Lung (tissue), 12 donors: ENCODE measurements around the gene MED7. TPM values are rescaled to one million over a fixed set of nuclear protein-coding genes. Genes with fewer than 3 reads are reported as not detected.

Experiments used
- ATAC-seq: fragments of 200-7000 bp; cut with Tn5 transposase; one replicate; pipeline ENCODE4 v1.9.1; 2020; ENCODE audit warnings: moderate number of reproducible peaks; ENCODE audit not compliant: insufficient read depth, low FRiP score
- DNase-seq, 3 donors: peaks; one replicate each; pipeline ENCODE4 v3.0.0-alpha.2; 2013 to 2017
- H3K27ac ChIP-seq, 2 donors: one replicate each; pipeline ENCODE4 v1.5.1; 2013; ENCODE audit warnings: mild to moderate bottlenecking in 2 of 2, moderate library complexity in 2 of 2, control low read depth in 1 of 2, inconsistent platforms in 1 of 2, low read depth in 1 of 2, low read length in 1 of 2
- H3K27me3 ChIP-seq, 3 donors: one replicate each; pipeline ENCODE4 v1.5.1; 2013; ENCODE audit warnings: low read length in 2 of 3; ENCODE audit not compliant: control insufficient read depth in 3 of 3, insufficient read depth in 3 of 3
- H3K36me3 ChIP-seq, 4 donors: one replicate each; pipeline ENCODE4 v1.5.1; 2013; ENCODE audit warnings: low read length in 4 of 4, mild to moderate bottlenecking in 1 of 4, moderate library complexity in 1 of 4; ENCODE audit not compliant: control insufficient read depth in 4 of 4, insufficient read depth in 4 of 4
- H3K4me1 ChIP-seq, 5 donors: one replicate each; pipeline ENCODE4 v1.5.1; 2013; ENCODE audit warnings: low read length in 5 of 5, mild to moderate bottlenecking in 2 of 5, moderate library complexity in 1 of 5; ENCODE audit not compliant: control insufficient read depth in 5 of 5, insufficient read depth in 5 of 5
- H3K4me3 ChIP-seq: one replicate; pipeline ENCODE4 v1.5.1; 2013; ENCODE audit warnings: mild to moderate bottlenecking, control low read depth, moderate library complexity
- H3K9ac ChIP-seq, 2 donors: one replicate each; pipeline ENCODE4 v1.5.1; 2013; ENCODE audit warnings: low read length in 2 of 2, control low read depth in 1 of 2; ENCODE audit not compliant: insufficient read depth in 1 of 2
- H3K9me3 ChIP-seq, 4 donors: one replicate each; pipeline ENCODE4 v1.5.1; 2013; ENCODE audit warnings: low read length in 3 of 4, mild to moderate bottlenecking in 1 of 4, moderate library complexity in 1 of 4; ENCODE audit not compliant: control insufficient read depth in 4 of 4, insufficient read depth in 3 of 4
- CTCF ChIP-seq: IDR thresholded peaks from 2 replicates; pipeline ENCODE4 v1.5.1; 2012; ENCODE audit warnings: mild to moderate bottlenecking; ENCODE audit errors: control extremely low read depth, extremely low read depth
- WGBS, 2 donors: extraction: QIAGEN DNeasy Blood & Tissue Kit; methylation state at CpG; one replicate each; pipeline ENCODE4 v1.1.7; 2013; 5-methylcytosine and 5-hydroxymethylcytosine counted together
- polyA plus RNA-seq, 2 donors: library from polyadenylated mRNA; stranded (reverse); fragments of 200-250 nt; gene quantifications; one replicate each; pipeline ENCODE4 v1.2.1, GENCODE V29; 2013
- total RNA-seq, 2 donors: library from RNA; depleted of rRNA in 1 of 2; stranded (reverse); fragments of >200 nt in 1 of 2; gene quantifications; one replicate each; pipeline ENCODE4 v1.2.1, GENCODE V29; 2014 to 2021
- donor health status: control.
- donor health status: control.
- donor health status: Bipolar disorder and iron deficiency.
- donor health status: healthy.
- donor health status: DM: yes; HTN: yes; CAD: no.

The MED7 gene
- total and polyA plus RNA-seq, 4 donors = 9.3 to 16.1 (median 12.9) TPM

GRCh38 chr5:157177953-157178352, 35.3 kb upstream of the MED7 start:
- no peaks in the 10 kb centered on the region for H3K9me3 ChIP-seq
- no peaks in the 10 kb centered on the region for H3K27me3 ChIP-seq
- no peak overlapping the region for H3K4me3 ChIP-seq
- DNase-seq (no peak), ATAC-seq (no peak)
- no peak for TF ChIP-seq CTCF
- no peaks in the 10 kb centered on the region for H3K36me3 ChIP-seq
- no peak overlapping the region for H3K9ac ChIP-seq
- no peaks in the 10 kb centered on the region for H3K4me1 ChIP-seq
- WGBS, 2 donors = 62 to 73% methylated on average over 6 of the region's 6 CpGs
- no peak overlapping the region for H3K27ac ChIP-seq

GRCh38 chr5:157175071-157175612, 32.5 kb upstream of the MED7 start:
- H3K9me3 ChIP-seq = no peaks in the 10 kb centered on the region
- no peak overlapping the region for H3K4me3 ChIP-seq
- no peak for ATAC-seq
- H3K27ac ChIP-seq = no peak overlapping the region
- no peaks in the 10 kb centered on the region for H3K36me3 ChIP-seq
- H3K9ac ChIP-seq = no peak overlapping the region
- no peaks in the 10 kb centered on the region for H3K27me3 ChIP-seq
- H3K4me1 ChIP-seq = no peaks in the 10 kb centered on the region
- TF ChIP-seq CTCF = no peak
- 88 to 89% methylated on average over 8 of the region's 8 CpGs for WGBS, 2 donors
- DNase-seq = no peak

GRCh38 chr5:157172403-157172802, 29.7 kb upstream of the MED7 start:
- Histone ChIP-seq H3K9me3 (no peaks in the 10 kb centered on the region), H3K9ac (no peak overlapping the region), H3K27ac (no peak overlapping the region), H3K4me3 (no peak overlapping the region), H3K36me3 (no peaks in the 10 kb centered on the region), H3K4me1 (no peaks in the 10 kb centered on the region), H3K27me3 (no peaks in the 10 kb centered on the region)
- no peak for TF ChIP-seq CTCF
- no peak for DNase-seq
- no peak for ATAC-seq
- 38 to 54% methylated on average over 2 of the region's 2 CpGs for WGBS, 2 donors

GRCh38 chr5:157168286-157168685, 25.6 kb upstream of the MED7 start:
- Histone ChIP-seq H3K4me1 (no peaks in the 10 kb centered on the region), H3K4me3 (no peak overlapping the region), H3K36me3 (no peaks in the 10 kb centered on the region), H3K9me3 (peaks cover 0 to 2% (median 0%) of the 10 kb centered on the region in 4 donors), H3K27ac (no peak overlapping the region), H3K27me3 (peaks cover 0 to 3% (median 1%) of the 10 kb centered on the region in 3 donors), H3K9ac (no peak overlapping the region)
- no peak for ATAC-seq
- 97 to 98% methylated on average over 5 of the region's 5 CpGs for WGBS, 2 donors
- no peak for DNase-seq
- no peak for TF ChIP-seq CTCF
